B cell (primary cell): ENCODE measurements around the gene PITPNM1. TPM values are rescaled to one million over a fixed set of nuclear protein-coding genes. Genes with fewer than 3 reads are reported as not detected.

Experiments used
- ATAC-seq: fragments of 200-7000 bp; cut with Tn5 transposase; one replicate; pipeline ENCODE4 v1.10.0; 2021; ENCODE audit warnings: low read depth, mild to moderate bottlenecking, moderate number of reproducible peaks, moderate library complexity
- CTCF ChIA-PET: fragments of 350-600 bp; sonication (Branson Sonifier 250); formaldehyde crosslinking; loops from one replicate; lab custom pipeline; 2021; ENCODE audit warnings: antibody characterized with exemption, inconsistent platforms; lab: Charles Lee
- POLR2A ChIA-PET: fragments of 350-600 bp; sonication (Branson Sonifier 250); formaldehyde crosslinking; loops from one replicate; lab custom pipeline; 2021; ENCODE audit warnings: antibody characterized with exemption; lab: Charles Lee
- DNase-seq: peaks from one replicate; pipeline ENCODE4 v3.0.0; 2013
- H2AFZ ChIP-seq: 2 replicates; pipeline ENCODE4 v1.6.1; 2012; ENCODE audit warnings: mild to moderate bottlenecking, low read depth, low read length; ENCODE audit not compliant: insufficient read depth, poor library complexity, severe bottlenecking
- H3K27ac ChIP-seq, 2 donors: 1 replicate in 1 of 2; 2 replicates in 1 of 2; pipeline ENCODE4 v1.5.1; 2012 to 2013; ENCODE audit warnings: low read length in 2 of 2, mild to moderate bottlenecking in 2 of 2, moderate library complexity in 1 of 2
- H3K27me3 ChIP-seq, 4 experiments: fragments of 200-600 bp in 1 of 4; sonication (generic) in 1 of 4; replicated peaks in 1 of 4; 1 replicate in 2 of 4; 2 replicates in 2 of 4; pipeline versions ENCODE4 v1.6.1 to v1.7.0; 2013 to 2016; ENCODE audit warnings: low read length in 3 of 4, mild to moderate bottlenecking in 2 of 4, mixed read lengths in 1 of 4, moderate library complexity in 1 of 4; ENCODE audit not compliant: insufficient read depth in 4 of 4, control insufficient read depth in 3 of 4; ENCODE audit errors: control extremely low read depth in 1 of 4
- H3K36me3 ChIP-seq, 2 experiments: replicated peaks in 1 of 2; 1 replicate in 1 of 2; 2 replicates in 1 of 2; pipeline versions ENCODE4 v1.6.1 to v1.7.1; 2013; ENCODE audit warnings: low read length in 1 of 2; ENCODE audit not compliant: insufficient read depth in 2 of 2, control insufficient read depth in 1 of 2; ENCODE audit errors: control extremely low read depth in 1 of 2, extremely low read depth in 1 of 2
- H3K4me1 ChIP-seq, 2 donors: fragments of 200-600 bp in 1 of 2; sonication (generic) in 1 of 2; 1 replicate in 1 of 2; 2 replicates in 1 of 2; pipeline versions ENCODE4 v1.5.1 to v1.6.1; 2013 to 2017; ENCODE audit warnings: low read length in 2 of 2; ENCODE audit not compliant: control insufficient read depth in 2 of 2, insufficient read depth in 2 of 2
- H3K4me2 ChIP-seq: replicated peaks from 2 replicates; pipeline ENCODE3; 2012; ENCODE audit warnings: mild to moderate bottlenecking, low read depth, low read length; ENCODE audit not compliant: poor library complexity, severe bottlenecking
- H3K4me3 ChIP-seq, 5 experiments: fragments of 200-600 bp in 1 of 5; sonication (generic) in 1 of 5; 1 replicate in 3 of 5; 2 replicates in 2 of 5; pipeline versions ENCODE4 v1.5.1 to v1.7.0; 2011 to 2016; ENCODE audit warnings: low read length in 4 of 5, mild to moderate bottlenecking in 4 of 5, low read depth in 2 of 5, control low read depth in 1 of 5, moderate library complexity in 1 of 5; ENCODE audit not compliant: insufficient read depth in 1 of 5; ENCODE audit errors: control extremely low read depth in 1 of 5, extremely low read depth in 1 of 5
- H3K79me2 ChIP-seq: fragments of 200-600 bp; sonication (generic); one replicate; pipeline ENCODE4 v1.6.0; 2016; ENCODE audit warnings: low read length; ENCODE audit not compliant: control insufficient read depth, insufficient read depth
- H3K9ac ChIP-seq: fragments of 200-600 bp; sonication (generic); 2 replicates; pipeline ENCODE4 v1.6.1; 2017; ENCODE audit warnings: mild to moderate bottlenecking, low read length, moderate library complexity
- H3K9me3 ChIP-seq, 3 donors: one replicate each; pipeline versions ENCODE4 v1.6.1 to v1.7.1; 2013; ENCODE audit warnings: low read length in 2 of 3; ENCODE audit not compliant: control insufficient read depth in 2 of 3, insufficient read depth in 1 of 3; ENCODE audit errors: control extremely low read depth in 1 of 3
- H4K20me1 ChIP-seq: 2 replicates; pipeline ENCODE4 v1.6.0; 2012; ENCODE audit warnings: mild to moderate bottlenecking, low read length; ENCODE audit not compliant: insufficient read depth, control insufficient read depth, poor library complexity, severe bottlenecking
- H3K27ac Mint-ChIP-seq: one replicate; pipeline ENCODE4 v1.8.0; 2021; ENCODE audit warnings: mixed read lengths
- H3K27me3 Mint-ChIP-seq: one replicate; pipeline ENCODE4 v1.8.0; 2021; ENCODE audit warnings: mixed read lengths
- H3K4me1 Mint-ChIP-seq: one replicate; pipeline ENCODE4 v1.8.0; 2021; ENCODE audit warnings: mixed read lengths
- H3K4me3 Mint-ChIP-seq: one replicate; pipeline ENCODE4 v1.8.0; 2021; ENCODE audit warnings: mixed read lengths
- H3K9me3 Mint-ChIP-seq: one replicate; pipeline ENCODE4 v1.8.0; 2022; ENCODE audit warnings: mixed read lengths; ENCODE audit not compliant: insufficient read depth
- EZH2 ChIP-seq: IDR thresholded peaks from 2 replicates; pipeline ENCODE4 v1.6.1; 2012; ENCODE audit warnings: borderline replicate concordance, low read depth, mild to moderate bottlenecking, moderate library complexity, low read length; ENCODE audit not compliant: insufficient read depth, poor library complexity, severe bottlenecking
- WGBS: methylation state at CpG from one replicate; pipeline ENCODE4 v1.1.5; 2013; ENCODE audit warnings: missing lambda C conversion rate; ENCODE audit not compliant: insufficient coverage; 5-methylcytosine and 5-hydroxymethylcytosine counted together
- intact Hi-C: fragments of 100-400 bp; cut with micrococcal nuclease; formaldehyde crosslinking; loops from one replicate; pipeline ENCODE4 v1.10.0; 2022
- polyA plus RNA-seq: library from polyadenylated mRNA; depleted of rRNA; stranded (reverse); fragments of >200 nt; gene quantifications from 2 replicates; pipeline ENCODE4 v1.2.3, GENCODE V29; 2012
- total RNA-seq, 2 donors: library from RNA; stranded (reverse); fragments of 120-200 nt in 1 of 2; gene quantifications; 1 replicate in 1 of 2; 2 replicates in 1 of 2; pipeline versions ENCODE4 v1.2.3 to v1.2.4, GENCODE V29; 2013 to 2022
- TF ChIP-seq, protein P1 (sequence below): fragments of 200-600 bp; IDR thresholded peaks from one replicate; pipeline ENCODE4 v1.8.0; 2022; ENCODE audit warnings: antibody characterized with exemption, mild to moderate bottlenecking

PITPNM1 gene
- total and polyA plus RNA-seq, 2 donors (not counting 1 experiment from before 2014, with no cell fraction given), result 152 to 166 TPM

DNA sequence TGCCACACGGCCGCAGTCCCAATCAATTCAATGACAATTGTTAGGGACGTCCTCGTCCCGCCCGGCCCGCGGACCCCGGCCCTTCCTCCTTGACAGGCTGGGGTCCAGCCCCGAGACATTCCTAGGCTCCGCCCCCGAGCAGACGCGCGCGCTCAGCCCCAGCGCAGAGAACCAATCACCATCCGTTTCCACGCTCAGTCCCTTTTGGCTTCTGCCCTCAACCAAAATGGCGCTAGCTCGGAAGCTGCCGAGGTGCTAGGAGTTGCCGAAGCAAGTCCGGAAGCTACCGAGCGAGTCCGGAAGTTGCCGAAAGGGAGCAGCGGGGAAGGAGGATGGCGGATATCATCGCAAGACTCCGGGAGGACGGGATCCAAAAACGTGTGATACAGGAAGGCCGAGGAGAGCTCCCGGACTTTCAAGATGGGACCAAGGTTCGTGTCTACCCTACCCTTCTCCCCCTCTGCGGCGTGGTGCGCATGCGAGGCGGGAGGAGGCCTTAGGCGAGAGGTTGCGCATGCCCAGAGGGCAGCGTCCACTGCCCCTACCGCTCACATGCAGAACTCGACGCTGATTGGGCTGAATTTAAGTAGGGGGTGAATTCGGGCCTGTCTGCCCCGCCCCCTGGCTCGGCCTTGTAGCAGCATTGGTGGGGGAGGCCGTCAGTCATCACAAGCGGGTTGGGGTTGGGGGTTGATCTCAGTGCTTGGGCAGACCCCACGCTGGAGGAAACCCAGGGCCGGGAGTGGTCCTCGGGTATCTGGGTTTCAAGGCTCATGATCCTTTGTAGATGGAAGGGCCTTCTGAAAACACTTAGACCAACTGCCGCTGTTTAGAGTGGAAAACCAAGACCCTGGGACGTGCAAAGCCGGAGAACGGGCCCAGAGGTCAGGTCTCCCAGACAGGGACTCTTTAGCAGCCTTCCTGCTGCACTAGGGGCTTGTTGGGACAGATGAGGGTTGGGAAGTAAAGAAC lies 22.1 kb downstream of the PITPNM1 start, which contains the start of gene AIP:
TSS of gene AIP (plus strand) at position 200 of the 972 bp plus-strand sequence. CDS start at position 333, 133 bp downstream.
- H3K27ac ChIP-seq, result peak within 1 kb of the TSS; percentile 75 to 79
- H3K4me3 ChIP-seq, result peak within 1 kb of the TSS; percentile 56 to 99 (median 68)
- ChIA-PET CTCF (interaction anchor here (0.8 to 4.0 kb wide), 11 partner anchors 15 to 132 kb away, joined by 3 to 19 read pairs (median 5); partner anchors contain the start of genes PITPNM1, PPP1CA, RAD9A and RPS6KB2), POLR2A (interaction anchor here (0.5 to 4.9 kb wide), 16 partner anchors 8 to 195 kb away, joined by 3 to 53 read pairs (median 4); partner anchors contain the start of genes PITPNM1, POLD4, PPP1CA and PTPRCAP)
- intact Hi-C loops, result loop anchor here (1.0 to 2.0 kb wide), 7 partner anchors 14 to 206 kb away; partner anchors contain the start of genes CDK2AP2, PITPNM1, PTPRCAP and RPS6KB2
- DNase-seq (peak; percentile 98), ATAC-seq (peak; percentile 87)
- H3K27ac Mint-ChIP-seq, result peak within 1 kb of the TSS; percentile 100
- no peaks in the 10 kb centered on the region for H3K27me3 ChIP-seq
- no peaks in the 10 kb centered on the region for H3K9me3 ChIP-seq
- peaks cover 56% of the 10 kb centered on the region for H3K4me1 Mint-ChIP-seq
- peak within 1 kb of the TSS; percentile 71 for H3K9ac ChIP-seq
- peaks cover 35% of the 10 kb centered on the region for H4K20me1 ChIP-seq
- 11% methylated on average over 59 of the region's 60 CpGs for WGBS
- H3K9me3 Mint-ChIP-seq, result no peaks in the 10 kb centered on the region
- H3K4me3 Mint-ChIP-seq, result peak within 1 kb of the TSS; percentile 99
- peaks cover 42% of the 10 kb centered on the region for H3K79me2 ChIP-seq
- peak within 1 kb of the TSS; percentile 83 for H2AFZ ChIP-seq
- no peak for TF ChIP-seq EZH2
- TF ChIP-seq, protein P1, sequence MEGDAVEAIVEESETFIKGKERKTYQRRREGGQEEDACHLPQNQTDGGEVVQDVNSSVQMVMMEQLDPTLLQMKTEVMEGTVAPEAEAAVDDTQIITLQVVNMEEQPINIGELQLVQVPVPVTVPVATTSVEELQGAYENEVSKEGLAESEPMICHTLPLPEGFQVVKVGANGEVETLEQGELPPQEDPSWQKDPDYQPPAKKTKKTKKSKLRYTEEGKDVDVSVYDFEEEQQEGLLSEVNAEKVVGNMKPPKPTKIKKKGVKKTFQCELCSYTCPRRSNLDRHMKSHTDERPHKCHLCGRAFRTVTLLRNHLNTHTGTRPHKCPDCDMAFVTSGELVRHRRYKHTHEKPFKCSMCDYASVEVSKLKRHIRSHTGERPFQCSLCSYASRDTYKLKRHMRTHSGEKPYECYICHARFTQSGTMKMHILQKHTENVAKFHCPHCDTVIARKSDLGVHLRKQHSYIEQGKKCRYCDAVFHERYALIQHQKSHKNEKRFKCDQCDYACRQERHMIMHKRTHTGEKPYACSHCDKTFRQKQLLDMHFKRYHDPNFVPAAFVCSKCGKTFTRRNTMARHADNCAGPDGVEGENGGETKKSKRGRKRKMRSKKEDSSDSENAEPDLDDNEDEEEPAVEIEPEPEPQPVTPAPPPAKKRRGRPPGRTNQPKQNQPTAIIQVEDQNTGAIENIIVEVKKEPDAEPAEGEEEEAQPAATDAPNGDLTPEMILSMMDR, result no peak
- no peaks in the 10 kb centered on the region for H3K27me3 Mint-ChIP-seq
- peak within 1 kb of the TSS; percentile 89 for H3K4me2 ChIP-seq
- peaks cover 38 to 56% of the 10 kb centered on the region in 2 donors for H3K4me1 ChIP-seq
- H3K36me3 ChIP-seq, result peaks cover 0 to 18% of the 10 kb centered on the region in 2 experiments
